Tibial artery (tissue), 4 donors: ENCODE results near the gene PYGB.

Experiments
- DNase-seq, 2 donors: peaks; one replicate each; pipeline ENCODE4 v3.0.0-alpha.2; 2019
- H3K27ac ChIP-seq, 2 donors: fragments of 200-600 bp; sonication (generic) in 1 of 2; 1 replicate in 1 of 2; 2 replicates in 1 of 2; pipeline ENCODE4 v1.5.1; 2018 to 2019; ENCODE audit warnings: mild to moderate bottlenecking in 1 of 2
- H3K27me3 ChIP-seq, 2 donors: fragments of 200-600 bp; sonication (generic) in 1 of 2; one replicate each; pipeline versions ENCODE4 v1.5.1 to v1.6.0; 2016 to 2019
- H3K36me3 ChIP-seq, 3 donors: fragments of 200-600 bp; sonication (generic) in 2 of 3; one replicate each; pipeline ENCODE4 v1.5.1; 2016 to 2019; ENCODE audit warnings: mild to moderate bottlenecking in 2 of 3
- H3K4me1 ChIP-seq, 4 donors: fragments of 200-600 bp; sonication (generic) in 2 of 4; 1 replicate in 3 of 4; 2 replicates in 1 of 4; pipeline ENCODE4 v1.5.1; 2016 to 2019
- H3K4me3 ChIP-seq, 2 donors: fragments of 200-600 bp; sonication (generic) in 1 of 2; 1 replicate in 1 of 2; 2 replicates in 1 of 2; pipeline ENCODE4 v1.5.1; 2018 to 2019; ENCODE audit warnings: mild to moderate bottlenecking in 2 of 2
- H3K9me3 ChIP-seq, 3 donors: fragments of 200-600 bp; sonication (generic) in 1 of 3; one replicate each; pipeline ENCODE4 v1.5.1; 2016 to 2019
- CTCF ChIP-seq, 2 experiments: fragments of 200-600 bp in 1 of 2; fragments of 450-650 bp in 1 of 2; IDR thresholded peaks; one replicate each; pipeline ENCODE4 v1.5.1; 2017 to 2019; ENCODE audit warnings: antibody characterized with exemption in 2 of 2, mild to moderate bottlenecking in 1 of 2, moderate library complexity in 1 of 2
- intact Hi-C: fragments of 100-400 bp; cut with DNase I; formaldehyde crosslinking; loops from one replicate; pipeline ENCODE4 v1.15.0; 2023; ENCODE audit warnings: low total_unique reads

The PYGB gene

GRCh38 chr20:25283221-25283951 is 35.5 kb downstream of the PYGB start:
- peaks cover 97 to 100% (median 98%) of the 10 kb centered on the region in 3 donors for H3K36me3 ChIP-seq
- DNase-seq, result peak; percentile 14 to 53
- H3K27me3 ChIP-seq, result no peaks in the 10 kb centered on the region
- no peak overlapping the region for H3K4me3 ChIP-seq
- peaks cover 0 to 10% (median 0%) of the 10 kb centered on the region in 4 donors for H3K4me1 ChIP-seq
- H3K9me3 ChIP-seq, result no peaks in the 10 kb centered on the region
- no peak for TF ChIP-seq CTCF (IDR thresholded peaks at IDR 0.05)
- intact Hi-C loops, result no loop called here
- H3K27ac ChIP-seq, result no peak overlapping the region

- H3K27ac ChIP-seq, result no peak overlapping the region
- H3K27me3 ChIP-seq, result no peaks in the 10 kb centered on the region
- intact Hi-C loops, result no loop called here
- H3K36me3 ChIP-seq, result peaks cover 92 to 100% (median 97%) of the 10 kb centered on the region in 3 donors
- H3K9me3 ChIP-seq, result no peaks in the 10 kb centered on the region
- peaks cover 0 to 10% (median 0%) of the 10 kb centered on the region in 4 donors for H3K4me1 ChIP-seq
- DNase-seq, result peak; percentile 14 to 54
- no peak for TF ChIP-seq CTCF (IDR thresholded peaks at IDR 0.05)
- H3K4me3 ChIP-seq, result no peak overlapping the region
These were observed 36.3 kb downstream of the PYGB start for GRCh38 chr20:25284131-25284601.

- H3K27me3 ChIP-seq, result no peaks in the 10 kb centered on the region
- peak; percentile 11 to 57 for DNase-seq
- peaks cover 84 to 100% (median 98%) of the 10 kb centered on the region in 3 donors for H3K36me3 ChIP-seq
- H3K27ac ChIP-seq, result no peak overlapping the region
- H3K9me3 ChIP-seq, result no peaks in the 10 kb centered on the region
- no peak overlapping the region for H3K4me3 ChIP-seq
- no peak for TF ChIP-seq CTCF (IDR thresholded peaks at IDR 0.05)
- intact Hi-C loops, result no loop called here
- H3K4me1 ChIP-seq, result peaks cover 0 to 7% (median 0%) of the 10 kb centered on the region in 4 donors
These were observed 37.3 kb downstream of the PYGB start for GRCh38 chr20:25285091-25285647.

- no peak overlapping the region for H3K27ac ChIP-seq
- H3K4me3 ChIP-seq, result no peak overlapping the region
- peaks cover 0 to 6% (median 0%) of the 10 kb centered on the region in 4 donors for H3K4me1 ChIP-seq
- no peaks in the 10 kb centered on the region for H3K9me3 ChIP-seq
- peak; percentile 8 to 60 for DNase-seq
- TF ChIP-seq CTCF (IDR thresholded peaks at IDR 0.05), result no peak
- intact Hi-C loops, result no loop called here
- H3K36me3 ChIP-seq, result peaks cover 84 to 100% (median 98%) of the 10 kb centered on the region in 3 donors
- no peaks in the 10 kb centered on the region for H3K27me3 ChIP-seq
These were observed 38.2 kb downstream of the PYGB start for GRCh38 chr20:25285856-25286798.

- H3K9me3 ChIP-seq, result no peaks in the 10 kb centered on the region
- peak in 1 of 2 donors; percentile 27 for DNase-seq
- no peaks in the 10 kb centered on the region for H3K4me1 ChIP-seq
- H3K36me3 ChIP-seq, result peaks cover 84 to 100% (median 98%) of the 10 kb centered on the region in 3 donors
- H3K27ac ChIP-seq, result no peak overlapping the region
- intact Hi-C loops, result no loop called here
- no peak overlapping the region for H3K4me3 ChIP-seq
- TF ChIP-seq CTCF (IDR thresholded peaks at IDR 0.05), result no peak
- no peaks in the 10 kb centered on the region for H3K27me3 ChIP-seq
These were observed 39.0 kb downstream of the PYGB start for GRCh38 chr20:25286917-25287316.
